Stimulated activated CD4-positive, alpha-beta T cell treated with anti-CD3 and anti-CD28 coated beads, Interleukin-1b, Interleukin-23, amount 100 ng/mL, for 24 hours (primary cell): ENCODE data around the gene MTHFD1L.
"Not testable (repeated sequence)": the region's sequence is repeated elsewhere in the genome, so short reads cannot be mapped to it uniquely, and the experiment has no call there.

Experiments used
- DNase-seq, 4 experiments: peaks; one replicate each; pipeline ENCODE4 v3.0.0-alpha.2; 2020; ENCODE audit warnings: low read depth in 4 of 4, low spot score in 1 of 4

The MTHFD1L gene

GRCh38 chr6:151012321-151013294 is 147.1 kb downstream of the MTHFD1L start:
- no peak for DNase-seq

- DNase-seq, result peak; percentile 5 to 33 (median 27)
Measured at GRCh38 chr6:151014404-151015100, 149.1 kb downstream of the MTHFD1L start.

- DNase-seq, result no peak
Measured at GRCh38 chr6:151015101-151015700, 149.7 kb downstream of the MTHFD1L start.

- no peak for DNase-seq
Measured at GRCh38 chr6:151016107-151016506, 150.6 kb downstream of the MTHFD1L start.

DNA sequence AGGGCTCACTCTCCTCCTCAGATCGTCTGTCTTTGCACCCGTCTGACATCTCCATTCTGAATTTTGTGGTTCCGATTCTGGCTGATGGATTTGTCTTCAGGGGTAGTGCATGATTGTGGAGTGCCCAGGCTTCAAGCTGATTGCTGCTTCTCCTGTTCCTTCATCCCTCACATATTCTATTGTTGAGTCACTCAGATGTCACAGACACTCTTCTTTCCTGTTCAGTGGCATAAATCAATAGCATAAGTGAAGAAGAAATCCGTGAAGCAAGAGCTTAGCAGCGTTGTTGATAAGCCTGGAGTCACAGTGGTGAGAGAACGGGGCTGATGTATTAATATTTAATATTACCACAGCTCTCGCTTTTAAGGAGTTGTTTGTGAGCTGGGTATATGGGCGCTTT is 152.5 kb downstream of the MTHFD1L start:
- DNase-seq, result no peak

- no peak for DNase-seq
Measured at GRCh38 chr6:151018911-151019782, 153.6 kb downstream of the MTHFD1L start.

DNA sequence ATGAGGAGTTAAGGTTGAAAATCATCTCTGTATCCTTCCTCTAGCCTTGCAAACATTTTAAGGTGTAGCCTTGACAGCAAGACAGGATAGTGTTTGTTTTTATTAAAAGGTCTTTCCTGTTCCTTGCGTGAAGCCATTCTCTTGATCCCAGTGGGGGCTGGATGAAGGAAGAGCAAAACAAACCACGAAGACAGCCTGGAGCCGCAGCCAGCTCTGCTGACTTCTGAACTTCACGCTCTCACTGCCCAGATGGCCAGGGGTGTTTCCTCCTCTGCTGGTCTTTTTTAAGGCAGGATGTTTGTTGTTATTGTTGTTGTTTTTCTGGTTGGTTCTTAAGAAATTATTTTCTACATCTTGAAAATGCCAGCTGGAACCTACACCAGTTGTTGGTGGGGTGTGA is 156.4 kb downstream of the MTHFD1L start:
- DNase-seq, result no peak

DNA sequence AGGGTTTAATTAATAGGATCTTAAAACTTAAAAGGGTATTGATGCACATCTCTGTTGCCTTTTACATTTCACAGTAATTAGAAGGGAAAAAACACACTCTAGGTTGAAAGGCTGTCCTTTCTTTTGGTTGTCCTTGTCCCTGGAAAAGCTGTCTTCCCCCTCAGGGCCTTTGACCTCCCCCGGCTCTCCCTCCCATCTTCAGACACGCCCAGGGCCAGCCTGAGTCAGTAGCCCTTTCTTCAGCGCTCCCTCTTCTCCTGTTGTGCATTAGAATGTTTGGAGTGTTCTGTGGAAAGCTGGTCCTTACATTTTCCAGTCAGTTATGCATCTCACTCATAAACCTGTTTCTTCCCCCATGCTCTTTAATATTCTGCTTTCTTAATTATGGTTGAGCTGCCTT is 157.0 kb downstream of the MTHFD1L start:
- DNase-seq, result no peak

DNA sequence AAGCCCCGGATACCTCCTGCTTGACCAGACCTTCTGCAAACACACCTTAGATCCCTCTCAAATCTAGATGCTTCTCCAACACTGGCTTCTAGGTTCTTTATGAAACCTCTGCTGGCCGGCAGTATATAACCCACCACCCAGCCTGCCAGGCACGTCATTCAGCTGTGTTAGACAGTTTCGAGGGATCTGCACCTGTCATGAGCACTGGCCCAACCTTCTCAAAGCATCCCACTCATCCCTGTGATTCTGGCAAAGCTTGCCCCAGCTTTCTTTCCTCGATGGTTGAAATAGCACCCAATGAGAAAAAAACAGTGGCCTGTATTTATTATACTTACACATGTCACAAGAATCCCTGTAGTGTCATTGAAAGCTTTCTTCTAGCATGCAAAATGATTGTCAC is 157.8 kb downstream of the MTHFD1L start:
- no peak for DNase-seq

GRCh38 chr6:151024597-151024996 is 159.1 kb downstream of the MTHFD1L start:
- no peak for DNase-seq

- no peak for DNase-seq
Measured at GRCh38 chr6:151025076-151025475, 159.6 kb downstream of the MTHFD1L start.

DNA sequence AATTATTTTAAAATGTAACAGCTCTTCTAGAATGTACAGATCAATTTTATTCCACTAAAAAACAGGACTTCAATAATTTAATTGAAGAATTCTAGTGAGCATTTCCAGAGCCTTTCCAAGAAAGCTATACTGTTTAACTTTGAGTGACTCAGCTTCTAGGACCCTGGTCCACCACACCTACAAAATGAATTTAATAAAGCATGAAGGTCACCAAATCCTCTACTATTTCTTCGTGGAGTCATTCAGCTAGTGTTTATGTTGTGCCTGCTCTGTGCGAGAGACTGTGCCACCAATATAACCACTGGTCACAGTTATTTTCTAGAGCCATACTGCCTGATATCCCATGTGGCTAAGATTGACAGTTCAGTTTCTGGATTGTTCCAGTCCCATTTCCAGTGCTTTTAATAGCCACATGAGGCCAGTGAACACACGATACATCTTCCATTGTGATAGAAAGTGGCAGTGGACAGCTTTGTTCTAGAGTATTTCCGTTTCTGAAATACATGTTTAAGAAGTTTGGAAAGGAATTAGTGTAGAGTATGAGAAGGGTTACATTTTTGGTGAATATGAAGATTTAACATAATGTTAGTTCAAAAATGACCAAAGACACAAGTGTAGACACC is 160.7 kb downstream of the MTHFD1L start:
- DNase-seq, result no peak

DNA sequence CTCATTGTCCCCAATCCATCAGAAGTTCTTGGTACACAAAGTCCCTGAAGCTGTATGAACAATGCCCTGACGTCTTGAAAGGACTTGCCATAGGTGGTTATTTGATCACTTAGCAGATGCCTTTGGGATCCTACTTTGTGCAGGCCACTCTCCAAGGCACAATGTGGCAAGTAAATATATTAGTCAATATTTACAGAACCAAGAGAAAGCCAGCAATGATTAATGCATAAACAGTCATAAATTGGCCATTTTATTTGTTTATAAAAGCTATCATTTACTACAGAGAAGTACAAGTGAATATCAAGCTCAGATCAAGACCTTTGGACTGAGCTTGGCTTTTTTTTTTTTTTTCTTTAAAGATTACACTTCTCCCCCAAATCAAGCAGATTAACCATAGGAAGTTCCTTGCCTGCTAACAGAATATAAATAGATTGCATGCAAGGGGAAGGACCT is 161.8 kb downstream of the MTHFD1L start:
- no peak for DNase-seq

- DNase-seq, result no peak
Measured at GRCh38 chr6:151027936-151028838, 162.7 kb downstream of the MTHFD1L start.

- no peak for DNase-seq
Measured at GRCh38 chr6:151029970-151030369, 164.5 kb downstream of the MTHFD1L start.

DNA sequence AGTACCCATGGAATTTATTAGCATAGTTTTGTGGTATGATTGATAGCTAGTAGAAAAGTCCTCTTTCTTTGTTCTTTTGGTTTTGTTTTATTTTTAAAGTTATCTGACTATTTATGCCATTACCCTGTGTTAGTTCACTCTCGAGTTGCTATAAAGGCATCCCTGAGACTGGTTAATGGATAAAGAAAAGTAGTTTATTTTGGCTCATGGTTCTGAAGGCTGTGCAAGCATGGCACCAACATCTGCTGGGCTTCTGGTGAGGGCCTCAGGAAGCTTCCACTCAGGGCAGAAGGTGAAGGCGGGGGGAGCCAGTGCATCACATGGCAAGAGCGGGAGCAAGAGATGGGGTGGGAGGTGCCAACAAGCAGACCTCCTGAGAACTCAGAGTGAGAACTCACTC is 166.5 kb downstream of the MTHFD1L start:
- DNase-seq, result no peak

GRCh38 chr6:151034825-151035781 is 169.6 kb downstream of the MTHFD1L start:
- DNase-seq, result no peak

- DNase-seq, result not testable (repeated sequence)
Measured at GRCh38 chr6:151036211-151036721, 170.8 kb downstream of the MTHFD1L start.
